OCI-LY7 (cell line): ENCODE data around the gene TBXA2R. TPM values are rescaled to one million over a fixed set of nuclear protein-coding genes. Genes with fewer than 3 reads are reported as not detected.

Source experiments
- BruUV-seq: library from RNA; stranded (reverse); fragments of 400-500 nt; replicated peaks from 2 replicates; lab custom pipeline; 2021; lab: Mats Ljungman, UMichigan
- CTCF ChIA-PET: fragments of 300-600 bp; sonication (Branson Sonifier 250); formaldehyde crosslinking; loops from one replicate; lab custom pipeline; 2022; ENCODE audit warnings: antibody characterized with exemption; ENCODE audit not compliant: unreplicated experiment; lab: Charles Lee
- POLR2A ChIA-PET: fragments of 300-600 bp; sonication (Branson Sonifier 250); formaldehyde crosslinking; loops from one replicate; lab custom pipeline; 2022; ENCODE audit warnings: antibody characterized with exemption; lab: Charles Lee
- DNase-seq: peaks from one replicate; pipeline ENCODE4 v3.0.0-alpha.2; 2015; ENCODE audit warnings: low spot score
- H2AFZ ChIP-seq: fragments of 200-600 bp; sonication (generic), shearing (Covaris generic); 2 replicates; pipeline ENCODE4 v1.6.1; 2014; ENCODE audit warnings: mild to moderate bottlenecking, antibody characterized with exemption, low read length, moderate library complexity
- H3K27ac ChIP-seq: fragments of 200-600 bp; sonication (generic); 2 replicates; pipeline ENCODE4 v1.5.1; 2014; ENCODE audit warnings: mixed run types, low read depth, mild to moderate bottlenecking, moderate library complexity, low read length, inconsistent platforms; ENCODE audit not compliant: poor library complexity, severe bottlenecking
- H3K36me3 ChIP-seq: fragments of 200-600 bp; sonication (generic); 2 replicates; pipeline ENCODE4 v1.6.1; 2014; ENCODE audit warnings: mild to moderate bottlenecking, antibody characterized with exemption, low read length, moderate library complexity, mixed read lengths; ENCODE audit not compliant: insufficient read depth
- H3K4me1 ChIP-seq: fragments of 200-600 bp; sonication (generic); 2 replicates; pipeline ENCODE4 v1.5.1; 2014; ENCODE audit warnings: mild to moderate bottlenecking, low read length; ENCODE audit not compliant: insufficient read depth, poor library complexity, severe bottlenecking
- H3K4me2 ChIP-seq: fragments of 200-600 bp; sonication (generic); 2 replicates; pipeline ENCODE4 v1.6.1; 2014; ENCODE audit warnings: mild to moderate bottlenecking, low read length
- H3K4me3 ChIP-seq: fragments of 200-600 bp; sonication (generic); 2 replicates; pipeline ENCODE4 v1.5.1; 2014; ENCODE audit warnings: mild to moderate bottlenecking, low read depth, low read length; ENCODE audit not compliant: poor library complexity, severe bottlenecking
- H3K79me2 ChIP-seq: fragments of 200-600 bp; sonication (generic); 2 replicates; pipeline ENCODE4 v1.6.1; 2016; ENCODE audit warnings: low read depth, mild to moderate bottlenecking, low read length, moderate library complexity, mixed read lengths; ENCODE audit not compliant: insufficient read depth
- H3K9me2 ChIP-seq: fragments of 200-600 bp; sonication (generic); 2 replicates; pipeline ENCODE4 v1.6.1; 2016; ENCODE audit warnings: mild to moderate bottlenecking, low read length, mixed read lengths; ENCODE audit not compliant: insufficient read depth
- H3K9me3 ChIP-seq: fragments of 200-600 bp; sonication (generic); 2 replicates; pipeline ENCODE4 v1.6.1; 2014; ENCODE audit warnings: mild to moderate bottlenecking, mixed run types, low read length, mixed read lengths
- H4K20me1 ChIP-seq: fragments of 200-600 bp; sonication (generic); 2 replicates; pipeline ENCODE4 v1.6.1; 2014; ENCODE audit warnings: mild to moderate bottlenecking, antibody characterized with exemption, low read length, moderate library complexity, mixed read lengths; ENCODE audit not compliant: insufficient read depth
- CTCF ChIP-seq: fragments of 200-600 bp; sonication (generic); conservative IDR thresholded peaks from 2 replicates; pipeline ENCODE4 v1.5.1; 2014; ENCODE audit warnings: mild to moderate bottlenecking, antibody characterized with exemption, low read length, moderate library complexity, mixed read lengths
- EZH2phosphoT487 ChIP-seq: fragments of 200-600 bp; sonication (generic); IDR thresholded peaks from 2 replicates; pipeline ENCODE4 v1.6.1; 2018; ENCODE audit warnings: low read depth, borderline replicate concordance, mild to moderate bottlenecking, mixed run types, antibody characterized with exemption, low read length, moderate library complexity, mixed read lengths
- intact Hi-C: fragments of 100-400 bp; cut with micrococcal nuclease; formaldehyde crosslinking; loops from one replicate; pipeline ENCODE4 v1.10.0; 2022; ENCODE audit not compliant: unreplicated experiment
- total RNA-seq, 2 experiments: library from RNA; depleted of rRNA in 1 of 2; stranded (reverse); fragments of >200 nt in 1 of 2; shearing (Covaris generic) in 1 of 2; gene quantifications; 2 replicates each; pipeline ENCODE4 v1.2.3, GENCODE V29; 2014 to 2022

The TBXA2R gene
- total RNA-seq, 2 experiments from 2014 or later: not detected

- Histone ChIP-seq H3K79me2 (peaks cover 41% of the 10 kb centered on the region; the same call in 1 of the 2 replicates), H4K20me1 (0 out of 2 replicates have a peak, but pooled peaks cover 4% of the 10 kb centered on the region), H3K4me1 (peaks cover 60% of the 10 kb centered on the region), H3K9me2 (no peaks in the 10 kb centered on the region), H3K9me3 (no peaks in the 10 kb centered on the region), H3K36me3 (peaks cover 6% of the 10 kb centered on the region; the same call in 1 of the 2 replicates), H3K4me3 (peak overlapping the region; percentile 52), H3K4me2 (peak overlapping the region; percentile 72), H2AFZ (peak overlapping the region; percentile 6; the same call in 1 of the 2 replicates), H3K27ac (peak overlapping the region; percentile 72)
- BruUV-seq: TSS peak; percentile 74
- ChIA-PET POLR2A (interaction anchor here (0.5 to 0.7 kb wide), 4 partner anchors 10 to 74 kb away, joined by 4 to 6 read pairs (median 4); partner anchors contain the start of gene SMIM24), CTCF (no interaction called here)
- no peak for TF ChIP-seq CTCF
- TF ChIP-seq EZH2phosphoT487: no peak
- DNase-seq: peak; percentile 69
- intact Hi-C loops: no loop called here
These were observed 52.2 kb downstream of the TBXA2R start for GRCh38 chr19:3554254-3555083.

- TF ChIP-seq CTCF (no peak), EZH2phosphoT487 (no peak)
- H3K9me3 ChIP-seq: no peaks in the 10 kb centered on the region
- H3K4me1 ChIP-seq: peaks cover 42% of the 10 kb centered on the region
- H4K20me1 ChIP-seq: 0 out of 2 replicates have a peak, but pooled peaks cover 4% of the 10 kb centered on the region
- no peaks in the 10 kb centered on the region for H3K9me2 ChIP-seq
- DNase-seq: no peak
- H3K4me3 ChIP-seq: no peak overlapping the region
- peaks cover 39% of the 10 kb centered on the region; the same call in 1 of the 2 replicates for H3K79me2 ChIP-seq
- H3K4me2 ChIP-seq: no peak overlapping the region
- peaks cover 24% of the 10 kb centered on the region for H3K36me3 ChIP-seq
- ChIA-PET POLR2A (no interaction called here), CTCF (no interaction called here)
- intact Hi-C loops: no loop called here
- H2AFZ ChIP-seq: no peak overlapping the region
- BruUV-seq: no TSS peak
- H3K27ac ChIP-seq: no peak overlapping the region
These were observed 54.9 kb downstream of the TBXA2R start for GRCh38 chr19:3551792-3552095.
